ENCODE data around the gene PRXL2B.
"Not testable (repeated sequence)": the region's sequence is repeated elsewhere in the genome, so short reads cannot be mapped to it uniquely, and the experiment has no call there.

The PRXL2B gene

DNA sequence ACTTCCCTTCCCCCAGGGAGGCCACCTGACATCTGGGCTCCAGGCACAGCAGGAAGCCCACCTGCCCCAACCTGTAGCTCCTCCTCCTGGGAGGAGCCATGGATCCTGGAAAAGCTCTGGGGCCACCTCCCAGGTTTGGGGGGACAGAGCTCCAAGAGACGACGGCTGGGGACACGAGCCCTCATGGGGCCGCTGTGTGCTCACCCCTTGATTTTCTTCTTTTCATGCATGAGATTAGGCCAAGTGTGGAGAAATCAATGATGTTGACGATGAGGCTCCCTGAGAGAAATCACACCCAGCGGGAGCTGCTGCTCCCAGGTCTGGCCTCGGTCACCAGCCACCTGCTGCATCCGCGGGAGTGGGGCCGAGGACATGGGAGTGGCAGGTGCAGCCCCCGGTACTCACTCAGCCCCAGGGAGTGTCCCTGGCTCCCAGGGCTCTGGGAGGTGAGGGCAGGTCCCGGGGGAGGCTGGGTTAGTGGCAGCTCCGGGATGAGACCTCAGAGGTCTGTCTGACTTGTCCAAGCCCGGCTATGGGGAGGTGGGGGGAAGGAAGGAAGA, 21.7 kb upstream of the PRXL2B start:
- in situ Hi-C loops (cut with HindIII; ENCODE audit: low sequenced_read_pairs), result loop anchor here (10.0 kb wide), 2 partner anchors 140 to 860 kb away; no protein-coding TSS in a partner anchor

DNA sequence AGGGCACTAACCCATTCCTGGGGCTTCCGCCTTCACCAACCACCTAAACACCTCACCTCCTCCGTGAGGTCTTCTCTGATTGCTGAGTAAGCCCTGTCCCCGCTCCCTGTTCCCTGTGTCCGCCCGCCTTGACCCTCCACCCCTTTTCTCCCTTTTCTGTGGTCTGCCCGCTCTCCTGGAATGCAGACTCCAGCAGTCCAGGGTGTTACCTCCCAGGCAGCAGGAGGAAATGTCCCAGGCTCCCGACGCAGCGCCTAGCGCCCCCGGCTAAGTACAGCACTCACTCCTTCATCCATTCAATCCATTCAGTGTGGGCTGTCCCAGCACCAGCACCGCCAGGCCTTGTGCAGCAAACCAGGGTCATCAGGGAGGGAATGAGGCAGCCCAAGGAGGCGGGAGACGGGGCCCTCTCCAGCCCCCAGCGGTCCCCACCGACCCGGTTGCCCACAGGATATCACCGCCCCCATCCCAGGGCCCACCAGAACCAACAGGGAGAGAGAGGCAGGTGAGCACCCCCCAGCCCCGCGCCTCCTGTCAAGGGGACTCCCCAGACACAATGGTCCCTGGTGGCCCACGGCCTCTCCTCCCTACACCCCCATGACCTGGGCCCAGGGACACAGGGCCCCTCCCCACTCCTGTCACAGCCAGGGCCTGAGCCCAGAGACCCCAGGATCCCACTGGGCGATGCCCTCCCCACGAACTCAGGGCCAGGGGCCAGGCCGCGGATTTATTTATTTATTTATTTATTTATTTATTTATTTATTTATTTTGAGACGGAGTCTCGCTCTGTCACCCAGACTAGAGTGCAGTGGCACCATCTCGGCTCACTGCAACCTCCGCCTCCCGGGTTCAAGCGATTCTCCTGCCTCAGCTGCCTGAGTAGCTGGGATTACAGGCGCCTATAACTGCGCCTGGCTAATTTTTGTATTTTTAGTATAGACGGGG, 20.2 kb upstream of the PRXL2B start:
- no peak for DNase-seq (ENCODE audit: low read depth)
- H3K4me3 ChIP-seq (ENCODE audit: low read depth, low read length), result no peak overlapping the region
- in situ Hi-C loops (cut with HindIII; ENCODE audit: low sequenced_read_pairs), result loop anchor here (10.0 kb wide), 2 partner anchors 142 to 858 kb away; no protein-coding TSS in a partner anchor
- TF ChIP-seq, protein P1, sequence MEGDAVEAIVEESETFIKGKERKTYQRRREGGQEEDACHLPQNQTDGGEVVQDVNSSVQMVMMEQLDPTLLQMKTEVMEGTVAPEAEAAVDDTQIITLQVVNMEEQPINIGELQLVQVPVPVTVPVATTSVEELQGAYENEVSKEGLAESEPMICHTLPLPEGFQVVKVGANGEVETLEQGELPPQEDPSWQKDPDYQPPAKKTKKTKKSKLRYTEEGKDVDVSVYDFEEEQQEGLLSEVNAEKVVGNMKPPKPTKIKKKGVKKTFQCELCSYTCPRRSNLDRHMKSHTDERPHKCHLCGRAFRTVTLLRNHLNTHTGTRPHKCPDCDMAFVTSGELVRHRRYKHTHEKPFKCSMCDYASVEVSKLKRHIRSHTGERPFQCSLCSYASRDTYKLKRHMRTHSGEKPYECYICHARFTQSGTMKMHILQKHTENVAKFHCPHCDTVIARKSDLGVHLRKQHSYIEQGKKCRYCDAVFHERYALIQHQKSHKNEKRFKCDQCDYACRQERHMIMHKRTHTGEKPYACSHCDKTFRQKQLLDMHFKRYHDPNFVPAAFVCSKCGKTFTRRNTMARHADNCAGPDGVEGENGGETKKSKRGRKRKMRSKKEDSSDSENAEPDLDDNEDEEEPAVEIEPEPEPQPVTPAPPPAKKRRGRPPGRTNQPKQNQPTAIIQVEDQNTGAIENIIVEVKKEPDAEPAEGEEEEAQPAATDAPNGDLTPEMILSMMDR (IDR thresholded peaks at IDR 0.05; ENCODE audit: low read depth, low read length, missing control alignments), result no peak

More for the DNA sequence above, 21.7 kb upstream of the PRXL2B start:
- DNase-seq (ENCODE audit: low read depth), result no peak
- no peak overlapping the region for H3K4me3 ChIP-seq (ENCODE audit: low read depth, low read length)
- TF ChIP-seq, protein P1 (IDR thresholded peaks at IDR 0.05; ENCODE audit: low read depth, low read length, missing control alignments), result no peak

DNA sequence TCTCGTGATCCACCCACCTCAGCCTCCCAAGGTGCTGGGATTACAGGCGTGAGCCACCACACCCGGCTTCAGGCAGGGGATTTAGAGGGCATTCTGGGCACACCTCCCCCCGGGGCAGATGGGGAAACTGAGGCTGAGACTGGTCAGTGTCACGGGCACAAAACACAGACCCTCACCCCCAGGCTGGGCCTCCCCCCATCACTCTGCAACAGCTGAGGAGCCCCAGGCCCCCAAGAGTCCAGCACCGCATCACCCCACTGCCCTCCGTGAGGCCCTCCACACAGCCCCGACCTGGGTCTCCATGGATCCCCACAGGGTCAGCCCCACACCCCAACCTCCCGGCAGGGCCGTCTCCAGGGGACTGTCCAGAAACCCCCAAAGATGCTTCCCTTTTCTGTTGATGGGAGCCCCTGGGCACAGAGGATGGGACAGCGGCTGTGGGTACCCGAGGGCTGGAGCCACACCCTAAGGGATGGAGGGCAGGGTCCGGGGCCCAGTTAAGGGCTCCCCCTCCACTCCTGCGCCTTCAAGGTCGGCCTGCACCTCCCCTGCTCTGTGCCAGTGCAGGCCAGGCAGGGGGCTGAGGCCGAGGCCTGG, 19.4 kb upstream of the PRXL2B start:
- TF ChIP-seq, protein P1 (IDR thresholded peaks at IDR 0.05; ENCODE audit: low read depth, low read length, missing control alignments), result no peak

DNA sequence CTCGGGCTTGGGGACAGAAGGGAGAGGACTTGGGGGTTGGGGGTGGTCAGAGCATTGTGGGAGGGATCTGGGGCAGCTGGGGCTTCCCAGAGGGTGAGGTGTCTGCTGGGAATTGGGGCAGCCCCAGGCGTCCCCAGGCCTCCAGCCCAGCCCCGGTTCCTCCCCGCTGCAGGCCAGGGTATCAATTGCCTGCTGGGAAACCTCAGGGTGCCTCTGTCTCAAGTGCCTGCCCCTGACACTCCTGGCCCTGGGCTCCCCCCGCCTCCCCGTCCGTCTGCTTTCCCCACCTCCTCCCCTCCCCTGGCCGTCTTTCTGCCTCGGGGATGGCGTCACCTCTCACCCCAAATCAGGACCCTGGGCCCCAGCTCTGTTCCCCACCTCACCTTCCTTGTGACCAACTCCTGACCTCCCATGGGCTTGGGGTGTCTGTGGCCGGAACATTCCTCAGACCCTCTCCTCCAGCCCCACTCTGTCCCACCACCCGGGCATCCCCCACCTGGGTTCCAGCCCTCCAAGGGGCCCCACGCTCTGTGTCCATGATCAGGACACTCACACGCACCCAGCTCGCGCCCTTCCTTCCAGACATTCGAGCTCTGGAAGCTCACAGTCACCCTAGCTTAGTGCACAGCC, 18.3 kb upstream of the PRXL2B start:
- not testable (repeated sequence) for H3K4me3 ChIP-seq (ENCODE audit: low read depth, low read length); DNase-seq (ENCODE audit: low read depth)
- in situ Hi-C loops (cut with HindIII; ENCODE audit: low sequenced_read_pairs), result loop anchor here (10.0 kb wide), 2 partner anchors 144 to 856 kb away; no protein-coding TSS in a partner anchor

More for the DNA sequence above, 19.4 kb upstream of the PRXL2B start:
- DNase-seq (ENCODE audit: low read depth), result no peak
- in situ Hi-C loops (cut with HindIII; ENCODE audit: low sequenced_read_pairs), result loop anchor here (10.0 kb wide), 2 partner anchors 142 to 858 kb away; no protein-coding TSS in a partner anchor
- H3K4me3 ChIP-seq (ENCODE audit: low read depth, low read length), result no peak overlapping the region

DNA sequence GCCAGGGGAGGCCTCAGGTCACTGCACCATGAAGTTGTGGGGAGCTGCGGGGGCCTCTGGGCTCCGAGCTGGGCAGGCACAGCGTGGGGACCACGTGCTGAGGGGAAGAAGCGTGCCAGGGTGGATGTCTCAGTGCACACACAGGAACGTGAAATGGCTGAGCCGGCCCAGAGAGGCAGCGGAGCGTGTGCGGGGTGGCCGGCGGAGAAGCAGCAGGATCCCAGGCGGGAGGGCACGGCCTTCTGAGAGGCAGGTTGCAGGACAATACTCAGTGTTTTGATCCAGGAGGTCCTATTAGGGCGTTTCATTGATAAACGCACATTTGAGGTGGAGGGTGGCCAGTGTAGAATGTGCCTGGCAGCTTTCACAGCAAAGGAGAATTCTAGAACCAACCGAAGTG, 17.5 kb upstream of the PRXL2B start:
- in situ Hi-C loops (cut with HindIII; ENCODE audit: low sequenced_read_pairs), result loop anchor here (10.0 kb wide), 2 partner anchors 144 to 856 kb away; no protein-coding TSS in a partner anchor
- TF ChIP-seq, protein P1 (IDR thresholded peaks at IDR 0.05; ENCODE audit: low read depth, low read length, missing control alignments), result no peak
- no peak for DNase-seq (ENCODE audit: low read depth)
- H3K4me3 ChIP-seq (ENCODE audit: low read depth, low read length), result no peak overlapping the region

DNA sequence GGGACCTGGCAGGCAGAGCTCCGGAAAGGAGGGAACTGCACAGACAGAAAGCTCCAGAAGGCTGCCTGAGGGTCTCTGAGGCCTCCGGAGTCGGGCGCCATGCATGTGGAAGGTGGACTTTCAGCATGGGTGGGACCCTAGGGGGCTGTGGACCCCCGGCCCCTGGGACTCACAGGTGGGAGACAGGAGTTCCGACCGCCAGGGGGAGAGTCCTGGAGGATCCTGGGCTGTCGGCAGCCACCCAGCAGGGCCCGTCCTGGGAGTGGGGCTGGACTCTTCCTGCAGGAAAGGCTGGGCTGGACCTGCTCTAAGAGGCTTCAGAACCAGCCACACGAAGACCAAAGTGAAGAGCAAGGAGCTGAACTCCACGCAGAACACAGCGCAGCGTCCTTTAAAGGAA, 16.9 kb upstream of the PRXL2B start:
- in situ Hi-C loops (cut with HindIII; ENCODE audit: low sequenced_read_pairs), result loop anchor here (10.0 kb wide), 2 partner anchors 145 to 855 kb away; no protein-coding TSS in a partner anchor
- not testable (repeated sequence) for DNase-seq (ENCODE audit: low read depth); H3K4me3 ChIP-seq (ENCODE audit: low read depth, low read length)

DNA sequence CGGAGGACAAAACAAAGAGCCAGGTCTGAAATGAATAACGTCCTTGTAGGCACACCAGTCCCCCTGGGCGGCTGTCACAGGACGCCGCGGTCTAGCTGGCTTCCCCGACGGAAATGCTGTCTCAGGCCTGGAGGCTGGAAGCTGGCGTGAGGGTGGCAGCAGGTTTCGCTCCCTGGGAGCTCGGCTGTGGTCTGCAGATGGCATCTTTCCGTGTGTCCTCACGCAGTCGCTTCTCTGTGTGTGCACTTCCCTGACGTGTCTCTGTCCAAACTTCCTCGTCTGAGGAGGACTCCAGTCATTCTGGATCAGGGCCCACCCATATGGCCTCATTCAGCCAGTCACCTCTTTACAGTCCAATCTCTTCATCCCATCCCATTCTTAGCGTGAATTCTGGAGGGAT, 16.2 kb upstream of the PRXL2B start:
- no peak overlapping the region for H3K4me3 ChIP-seq (ENCODE audit: low read depth, low read length)
- DNase-seq (ENCODE audit: low read depth), result no peak
- TF ChIP-seq, protein P1 (IDR thresholded peaks at IDR 0.05; ENCODE audit: low read depth, low read length, missing control alignments), result no peak
- in situ Hi-C loops (cut with HindIII; ENCODE audit: low sequenced_read_pairs), result no loop called here

All from astrocyte of the cerebellum (primary cell).